Measurements from ENCODE around the gene GALNT17. TPM values are rescaled to one million over a fixed set of nuclear protein-coding genes. Genes with fewer than 3 reads are reported as not detected.
"Not testable (repeated sequence)": the region's sequence is repeated elsewhere in the genome, so short reads cannot be mapped to it uniquely, and the experiment has no call there.

Gene GALNT17
- total RNA-seq, 8 experiments from 2014 or later: 3.2 to 85.6 (median 17.2) TPM; not detected in 2

DNA sequence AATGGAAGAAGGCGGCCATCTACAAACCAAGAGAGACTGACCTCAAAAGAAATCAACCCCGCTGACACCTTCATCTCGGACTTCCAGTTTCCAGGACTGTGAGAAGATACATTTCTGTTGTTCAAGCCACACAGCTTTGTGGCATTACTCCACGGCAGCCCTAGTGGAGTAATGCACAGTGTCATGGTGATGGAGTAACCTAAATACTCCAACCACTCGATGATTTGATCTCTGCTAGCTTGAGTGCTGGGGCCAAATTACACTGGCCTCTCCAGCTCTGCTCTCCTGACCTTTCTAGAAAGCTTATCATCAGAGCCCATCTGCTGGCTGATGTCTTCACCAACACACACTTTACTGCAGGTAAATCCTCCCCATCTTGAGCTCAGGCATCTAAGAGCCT is 52.2 kb downstream of the GALNT17 start:
- H3K4me1 ChIP-seq (replicated peaks in 1 of 2): no peaks in the 10 kb centered on the region
- WGBS, 10 experiments: 7 to 100% (median 90%) methylated on average over 1 to 5 of the region's 5 CpGs; no CpG with 5 or more reads in 1 of the 10 experiments
- in situ Hi-C loops (cut with MboI; ENCODE audit: low pct_unique_long_range_greater_than_20kb in 2 of 9, low sequenced_read_pairs in 9 of 9, unreplicated experiment in 9 of 9): no loop called here
- no peak overlapping the region for H3K4me3 ChIP-seq
- no peak for ATAC-seq (replicated peaks in 6 of 8)
- H3K27ac ChIP-seq: no peak overlapping the region

DNA sequence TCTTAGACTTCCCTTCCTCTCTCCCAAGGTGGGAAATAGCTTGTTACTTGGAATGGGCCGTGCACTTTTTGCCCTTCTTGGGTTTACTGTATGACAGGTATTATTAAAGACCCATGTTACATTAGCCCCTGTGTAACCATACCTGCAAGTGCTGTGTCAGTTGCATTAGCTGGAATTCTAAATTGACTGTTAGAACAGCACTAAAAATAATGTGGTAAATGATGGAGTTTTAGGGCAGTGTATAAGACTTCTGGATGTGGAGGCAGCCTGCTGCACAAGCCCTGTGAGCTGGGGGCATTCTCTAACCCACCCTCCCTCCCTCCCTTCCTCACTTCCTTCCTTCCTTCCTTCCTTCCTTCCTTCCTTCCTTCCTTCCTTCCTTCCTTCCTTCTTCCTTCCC is 52.7 kb downstream of the GALNT17 start:
- Histone ChIP-seq H3K27ac (no peak overlapping the region), H3K4me3 (no peak overlapping the region), H3K4me1 (replicated peaks in 1 of 2) (no peaks in the 10 kb centered on the region)
- no peak for ATAC-seq (replicated peaks in 6 of 8)
- in situ Hi-C loops (cut with MboI; ENCODE audit: low pct_unique_long_range_greater_than_20kb in 2 of 9, low sequenced_read_pairs in 9 of 9, unreplicated experiment in 9 of 9): no loop called here
- WGBS, 10 experiments: 0 to 100% (median 100%) methylated on average over 1 of the region's 1 CpG; no CpG with 5 or more reads in 4 of the 10 experiments

DNA sequence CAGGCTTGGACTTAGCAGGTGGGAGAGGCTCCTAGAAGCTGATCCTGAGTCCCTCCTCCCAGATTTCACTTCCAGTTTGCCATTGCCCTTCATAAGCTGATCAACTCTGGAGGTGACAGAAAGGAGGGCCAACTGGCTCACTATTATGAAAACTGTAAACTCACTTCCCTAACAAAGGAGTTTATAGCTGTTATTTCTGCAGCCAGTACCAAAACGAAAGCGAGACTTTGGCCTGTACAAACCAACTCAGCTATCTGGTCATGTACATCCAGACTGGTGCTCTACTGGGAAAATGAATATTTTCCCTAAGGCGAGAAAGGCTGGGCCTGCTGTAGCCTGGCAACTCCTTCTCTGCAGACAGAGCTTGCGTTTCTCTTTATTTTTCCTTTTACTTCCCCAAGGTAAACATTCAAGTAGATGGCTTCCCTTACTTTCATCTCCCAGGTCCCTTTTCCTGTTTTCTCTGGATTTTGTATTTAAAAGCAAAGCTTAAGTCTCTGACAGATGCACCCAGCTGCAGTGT is 54.7 kb downstream of the GALNT17 start:
- H3K4me3 ChIP-seq: no peak overlapping the region
- 5 to 100% (median 79%) methylated on average over 1 to 4 of the region's 4 CpGs for WGBS, 10 experiments
- no peaks in the 10 kb centered on the region for H3K4me1 ChIP-seq (replicated peaks in 1 of 2)
- in situ Hi-C loops (cut with MboI; ENCODE audit: low pct_unique_long_range_greater_than_20kb in 2 of 9, low sequenced_read_pairs in 9 of 9, unreplicated experiment in 9 of 9): no loop called here
- peak in 3 of 8 experiments; percentile 27 to 90 (median 32) for ATAC-seq (replicated peaks in 6 of 8)
- H3K27ac ChIP-seq: no peak overlapping the region

DNA sequence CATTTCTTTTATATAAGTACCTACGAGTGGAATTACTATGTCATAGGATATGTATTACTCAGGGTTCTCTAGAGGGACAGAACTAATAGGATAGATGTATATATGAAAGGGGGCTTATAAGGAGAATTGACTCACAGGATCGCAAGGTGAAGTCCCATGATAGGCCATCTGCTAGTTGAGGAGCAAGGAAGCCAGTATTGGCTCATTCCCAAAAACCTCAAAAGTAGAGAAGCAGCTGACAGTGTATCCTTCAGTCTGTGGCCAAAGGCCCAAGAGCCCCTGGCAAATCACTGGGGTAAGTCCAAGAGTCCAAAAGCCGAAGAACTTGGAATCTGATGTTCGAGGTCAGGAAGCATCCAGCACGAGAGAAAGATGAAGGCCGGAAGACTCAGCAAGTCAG is 59.8 kb downstream of the GALNT17 start:
- 14 to 100% (median 90%) methylated on average over 1 to 6 of the region's 6 CpGs for WGBS, 10 experiments
- in situ Hi-C loops (cut with MboI; ENCODE audit: low pct_unique_long_range_greater_than_20kb in 2 of 9, low sequenced_read_pairs in 9 of 9, unreplicated experiment in 9 of 9): no loop called here
- Histone ChIP-seq H3K4me3 (no peak overlapping the region), H3K27ac (no peak overlapping the region), H3K4me1 (replicated peaks in 1 of 2) (no peaks in the 10 kb centered on the region)
- no peak for ATAC-seq (replicated peaks in 6 of 8)

DNA sequence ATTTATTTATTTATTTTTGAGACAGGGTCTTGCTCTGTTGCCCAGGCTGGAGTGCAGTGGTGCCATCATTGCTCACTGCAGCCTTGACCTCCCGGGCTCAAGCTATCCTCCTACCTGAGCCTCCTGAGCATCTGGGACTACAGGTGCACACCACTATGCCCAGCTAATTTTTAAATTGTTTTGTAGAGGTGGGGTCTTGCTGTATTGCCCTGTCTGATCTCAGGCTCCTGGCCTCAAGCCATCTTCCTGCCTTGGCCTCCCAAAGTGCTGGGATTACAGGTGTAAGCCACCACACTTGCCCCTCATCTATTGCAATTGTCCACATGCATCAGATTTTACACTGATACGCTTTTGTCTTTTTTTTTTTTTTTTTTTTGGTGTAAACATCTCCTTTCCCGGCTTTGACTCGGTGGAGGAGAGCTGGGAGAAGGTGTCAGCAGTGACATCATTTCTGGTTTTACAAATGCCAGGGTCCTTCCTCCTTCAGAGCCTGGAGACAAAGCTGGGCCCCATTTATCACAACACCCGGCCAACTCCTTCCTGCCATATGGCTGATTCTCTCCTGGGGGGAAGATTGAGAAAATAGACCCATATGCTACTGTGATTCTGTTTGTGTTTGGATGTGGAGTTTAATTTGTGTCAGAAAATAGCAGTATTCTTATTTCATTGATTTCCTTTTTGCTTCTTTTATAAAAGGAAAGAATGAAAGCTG is 61.3 kb downstream of the GALNT17 start:
- in situ Hi-C loops (cut with MboI; ENCODE audit: low pct_unique_long_range_greater_than_20kb in 2 of 9, low sequenced_read_pairs in 9 of 9, unreplicated experiment in 9 of 9): no loop called here
- 0 to 100% (median 83%) methylated on average over 1 to 4 of the region's 5 CpGs for WGBS, 10 experiments
- Histone ChIP-seq H3K4me1 (replicated peaks in 1 of 2) (no peaks in the 10 kb centered on the region), H3K4me3 (no peak overlapping the region), H3K27ac (no peak overlapping the region)
- ATAC-seq (replicated peaks in 6 of 8): no peak

DNA sequence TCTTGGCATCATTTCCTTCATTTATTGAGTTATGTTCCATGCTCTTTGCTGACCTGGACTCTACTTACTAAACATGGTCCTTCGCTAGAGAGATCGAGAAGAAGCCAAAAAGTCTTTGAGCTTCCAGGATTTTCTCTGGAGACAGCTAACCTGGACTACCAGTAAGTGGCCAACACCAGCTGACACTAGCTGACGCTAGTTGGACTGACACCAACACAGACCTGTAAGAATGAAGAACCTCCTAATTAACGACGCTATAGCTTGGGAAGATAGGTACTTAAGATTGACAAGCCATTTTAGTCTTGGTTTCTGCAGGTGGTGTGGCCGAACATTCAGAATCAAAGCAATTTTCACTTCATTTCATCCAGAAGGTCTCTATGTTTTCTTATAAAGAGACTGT is 66.4 kb downstream of the GALNT17 start:
- WGBS, 10 experiments: 0 to 100% (median 73%) methylated on average over 1 to 6 of the region's 6 CpGs
- Histone ChIP-seq H3K4me3 (no peak overlapping the region), H3K27ac (no peak overlapping the region), H3K4me1 (replicated peaks in 1 of 2) (no peaks in the 10 kb centered on the region)
- no peak for ATAC-seq (replicated peaks in 6 of 8)
- in situ Hi-C loops (cut with MboI; ENCODE audit: low pct_unique_long_range_greater_than_20kb in 2 of 9, low sequenced_read_pairs in 9 of 9, unreplicated experiment in 9 of 9): no loop called here

DNA sequence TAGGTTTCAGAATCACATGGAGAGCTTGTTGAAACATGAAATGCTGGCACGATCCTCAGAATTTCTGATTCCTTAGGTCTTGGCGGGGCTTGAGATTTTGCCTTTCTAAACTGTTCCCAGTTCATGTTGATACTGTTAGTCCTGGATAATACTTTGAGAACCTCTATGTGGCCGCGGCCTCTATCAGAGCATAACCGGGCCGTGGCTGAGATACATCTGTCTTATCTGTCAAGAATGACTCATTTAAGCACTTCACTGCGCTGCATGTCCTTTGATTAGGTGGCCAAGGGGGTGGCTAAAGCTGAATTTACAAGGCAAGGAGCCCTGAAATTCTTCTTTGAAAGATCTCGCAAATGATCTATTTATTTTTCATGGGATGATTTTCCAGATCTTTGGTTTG is 66.9 kb downstream of the GALNT17 start:
- Histone ChIP-seq H3K27ac (no peak overlapping the region), H3K4me1 (replicated peaks in 1 of 2) (no peaks in the 10 kb centered on the region), H3K4me3 (no peak overlapping the region)
- 0 to 88% (median 74%) methylated on average over 1 to 8 of the region's 8 CpGs for WGBS, 10 experiments
- in situ Hi-C loops (cut with MboI; ENCODE audit: low pct_unique_long_range_greater_than_20kb in 2 of 9, low sequenced_read_pairs in 9 of 9, unreplicated experiment in 9 of 9): no loop called here
- peak in 5 of 8 experiments; percentile 66 to 88 (median 82) for ATAC-seq (replicated peaks in 6 of 8)

DNA sequence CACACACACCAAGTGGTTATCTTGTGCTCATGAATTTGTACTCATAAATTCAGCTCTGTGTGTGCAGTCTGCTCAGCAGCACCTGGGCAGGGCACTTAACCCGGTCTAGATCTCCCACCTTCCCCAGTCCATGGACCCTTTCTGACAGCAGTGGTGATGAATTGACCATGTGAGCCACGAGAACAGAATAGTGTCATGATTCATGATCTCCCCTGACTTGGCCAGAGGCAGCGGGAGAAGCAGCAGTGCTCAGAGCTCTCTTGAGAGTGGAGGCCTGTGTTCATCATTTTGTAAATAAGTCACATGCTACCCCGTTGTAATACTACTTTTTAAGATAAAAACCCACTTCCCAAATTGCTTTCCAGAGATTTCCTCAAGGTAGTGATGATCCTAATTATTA is 74.2 kb downstream of the GALNT17 start:
- peak in 5 of 8 experiments; percentile 99 to 100 (median 100) for ATAC-seq (replicated peaks in 6 of 8)
- no peak overlapping the region for H3K4me3 ChIP-seq
- WGBS, 10 experiments: 0 to 40% (median 18%) methylated on average over 1 to 3 of the region's 4 CpGs; no CpG with 5 or more reads in 3 of the 10 experiments
- in situ Hi-C loops (cut with MboI; ENCODE audit: low pct_unique_long_range_greater_than_20kb in 2 of 9, low sequenced_read_pairs in 9 of 9, unreplicated experiment in 9 of 9): no loop called here
- peaks cover 10 to 11% of the 10 kb centered on the region in 2 donors for H3K4me1 ChIP-seq (replicated peaks in 1 of 2)
- no peak overlapping the region for H3K27ac ChIP-seq

DNA sequence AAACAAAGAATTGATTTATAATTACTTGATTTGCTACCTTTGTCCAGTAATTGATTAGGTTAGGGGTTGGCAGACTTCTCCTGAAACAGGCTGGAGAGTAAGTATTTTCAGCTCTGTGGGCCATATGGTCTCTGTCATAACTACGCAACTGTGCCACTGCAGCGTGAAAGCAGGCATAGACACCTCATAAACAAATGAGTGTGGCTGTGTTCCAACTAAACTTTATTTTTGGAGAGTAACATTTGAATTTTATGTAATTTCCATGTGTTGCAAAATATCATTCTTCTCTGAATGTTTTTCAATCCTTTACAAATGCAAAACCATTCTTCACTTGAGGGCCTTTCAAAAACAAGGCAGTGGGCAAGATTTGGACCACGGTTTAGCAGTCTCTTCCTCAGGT is 76.9 kb downstream of the GALNT17 start:
- Histone ChIP-seq H3K27ac (no peak overlapping the region), H3K4me1 (replicated peaks in 1 of 2) (peaks cover 10 to 11% of the 10 kb centered on the region in 2 donors), H3K4me3 (no peak overlapping the region)
- 0 to 85% (median 38%) methylated on average over 2 to 3 of the region's 3 CpGs; no CpG with 5 or more reads in 3 of the 10 experiments for WGBS, 10 experiments
- in situ Hi-C loops (cut with MboI; ENCODE audit: low pct_unique_long_range_greater_than_20kb in 2 of 9, low sequenced_read_pairs in 9 of 9, unreplicated experiment in 9 of 9): no loop called here
- ATAC-seq (replicated peaks in 6 of 8): no peak

DNA sequence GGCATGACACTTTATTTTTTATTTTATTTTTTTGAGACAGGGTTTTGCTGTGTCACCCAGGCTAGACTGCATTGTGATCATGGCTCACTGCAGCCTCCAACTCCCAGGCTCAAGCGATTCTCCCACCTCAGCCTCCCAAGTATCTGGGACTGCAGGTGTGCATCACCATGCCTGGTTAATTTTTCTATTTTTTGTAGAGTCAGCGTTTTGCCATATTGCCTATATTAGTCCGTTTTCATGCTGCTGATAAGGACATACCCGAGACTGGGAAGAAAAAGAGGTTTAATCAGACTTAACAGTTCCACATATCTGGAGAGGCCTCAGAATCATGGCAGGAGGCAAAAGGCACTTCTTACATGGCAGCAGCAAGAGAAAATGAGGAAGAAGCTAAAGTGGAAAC is 77.5 kb downstream of the GALNT17 start:
- H3K4me1 ChIP-seq (replicated peaks in 1 of 2): peaks cover 10 to 11% of the 10 kb centered on the region in 2 donors
- H3K4me3 ChIP-seq; H3K27ac ChIP-seq; in situ Hi-C loops (cut with MboI; ENCODE audit: low pct_unique_long_range_greater_than_20kb in 2 of 9, low sequenced_read_pairs in 9 of 9, unreplicated experiment in 9 of 9); ATAC-seq (replicated peaks in 6 of 8): not testable (repeated sequence)
- whole genome bisulfite sequencing, 10 experiments: 0 to 100% (median 63%) methylated on average over 1 to 4 of the region's 4 CpGs; no CpG with 5 or more reads in 2 of the 10 experiments

DNA sequence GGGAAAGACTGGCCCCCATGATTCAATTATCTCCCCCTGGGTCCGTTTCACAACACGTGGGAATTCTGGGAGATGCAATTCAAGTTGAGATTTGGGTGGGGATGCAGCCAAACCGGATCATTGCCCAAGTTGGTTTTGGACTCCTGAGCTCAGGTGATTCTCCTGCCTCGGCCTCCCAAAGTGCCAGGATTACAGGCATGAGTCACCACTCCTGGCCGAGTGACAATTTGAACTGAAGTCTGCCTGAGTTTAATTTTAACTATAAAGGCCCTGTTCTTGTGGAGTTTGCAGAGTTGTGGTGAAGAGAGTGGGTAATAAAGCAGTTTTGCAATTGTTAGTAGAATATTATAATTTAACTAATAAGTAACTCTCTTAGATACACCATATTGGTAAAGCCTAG is 78.3 kb downstream of the GALNT17 start:
- no peak overlapping the region for H3K27ac ChIP-seq
- no peak for ATAC-seq (replicated peaks in 6 of 8)
- WGBS, 10 experiments: 0 to 100% (median 60%) methylated on average over 1 to 5 of the region's 5 CpGs; no CpG with 5 or more reads in 3 of the 10 experiments

DNA sequence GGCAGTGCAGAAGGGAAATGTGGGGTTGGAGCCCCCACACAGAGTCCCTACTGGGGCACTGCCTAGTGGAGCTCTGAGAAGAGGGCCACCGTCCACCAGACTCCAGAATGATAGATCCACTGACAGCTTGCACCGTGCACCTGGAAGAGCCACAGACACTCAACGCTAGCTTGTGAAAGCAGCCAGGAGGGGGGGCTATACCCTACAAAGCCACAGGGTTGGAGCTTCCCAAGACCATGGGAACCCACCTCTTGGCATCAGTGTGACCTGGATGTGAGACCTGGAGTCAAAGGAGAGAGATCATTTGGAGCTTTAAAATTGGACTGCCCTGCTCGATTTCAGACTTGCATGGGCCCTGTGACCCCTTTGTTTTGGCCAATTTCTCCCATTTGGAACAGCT is 80.5 kb downstream of the GALNT17 start:
- 20 to 100% (median 100%) methylated on average over 1 to 4 of the region's 4 CpGs; no CpG with 5 or more reads in 7 of the 10 experiments for WGBS, 10 experiments
- H3K4me1 ChIP-seq (replicated peaks in 1 of 2); in situ Hi-C loops (cut with MboI; ENCODE audit: low pct_unique_long_range_greater_than_20kb in 2 of 9, low sequenced_read_pairs in 9 of 9, unreplicated experiment in 9 of 9); H3K27ac ChIP-seq; H3K4me3 ChIP-seq; ATAC-seq (replicated peaks in 6 of 8): not testable (repeated sequence)

More for the DNA sequence above, 78.3 kb downstream of the GALNT17 start:
- Histone ChIP-seq H3K4me3 (no peak overlapping the region), H3K4me1 (replicated peaks in 1 of 2) (peaks cover 10 to 11% of the 10 kb centered on the region in 2 donors)
- in situ Hi-C loops (cut with MboI; ENCODE audit: low pct_unique_long_range_greater_than_20kb in 2 of 9, low sequenced_read_pairs in 9 of 9, unreplicated experiment in 9 of 9): no loop called here

DNA sequence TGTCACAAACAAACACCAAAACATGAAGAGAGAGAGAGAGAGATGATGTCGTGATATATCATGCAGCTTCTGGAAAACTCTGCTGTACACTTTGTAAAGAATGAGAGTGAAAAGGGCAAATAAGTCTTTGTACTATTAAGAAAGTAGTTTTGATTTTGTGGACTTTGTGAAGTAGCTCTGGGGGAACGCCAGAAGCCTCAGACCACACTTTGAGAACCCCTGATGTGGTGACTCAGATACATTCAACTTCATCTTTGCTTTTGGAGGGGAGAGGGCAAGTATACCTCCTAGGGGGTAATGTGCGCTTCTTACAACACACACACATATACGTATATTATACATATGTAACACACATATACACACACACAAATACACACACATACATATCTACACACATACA is 84.3 kb downstream of the GALNT17 start:
- H3K27ac ChIP-seq: no peak overlapping the region
- H3K4me1 ChIP-seq (replicated peaks in 1 of 2): no peaks in the 10 kb centered on the region
- ATAC-seq (replicated peaks in 6 of 8): no peak
- H3K4me3 ChIP-seq: no peak overlapping the region
- 0 to 100% (median 77%) methylated on average over 1 to 4 of the region's 4 CpGs for WGBS, 10 experiments
- in situ Hi-C loops (cut with MboI; ENCODE audit: low pct_unique_long_range_greater_than_20kb in 2 of 9, low sequenced_read_pairs in 9 of 9, unreplicated experiment in 9 of 9): no loop called here

Data from motor neuron (in vitro differentiated cells).